Stomach (tissue), 9 donors: ENCODE data around the gene MAGI2. TPM values are rescaled to one million over a fixed set of nuclear protein-coding genes. Genes with fewer than 3 reads are reported as not detected.

Experiments
- DNase-seq, 2 donors: peaks; one replicate each; pipeline versions ENCODE4 v3.0.0 to v3.0.0-alpha.2; 2013 to 2019
- H3K27ac ChIP-seq, 5 donors: fragments of 200-600 bp in 4 of 5; sonication (generic) in 4 of 5; one replicate each; pipeline ENCODE4 v1.5.1; 2013 to 2019; ENCODE audit warnings: mild to moderate bottlenecking in 1 of 5, moderate library complexity in 1 of 5
- H3K27me3 ChIP-seq, 3 donors: fragments of 200-600 bp; sonication (generic); one replicate each; pipeline ENCODE4 v1.5.1; 2017 to 2019; ENCODE audit warnings: mixed run types in 1 of 3
- H3K36me3 ChIP-seq, 4 donors: fragments of 200-600 bp; sonication (generic); 1 replicate in 3 of 4; 2 replicates in 1 of 4; pipeline ENCODE4 v1.5.1; 2016 to 2019
- H3K4me1 ChIP-seq, 4 donors: fragments of 200-600 bp; sonication (generic); one replicate each; pipeline ENCODE4 v1.5.1; 2016 to 2019
- H3K4me3 ChIP-seq, 4 donors: fragments of 200-600 bp; sonication (generic) in 3 of 4; one replicate each; pipeline ENCODE4 v1.5.1; 2016 to 2019; ENCODE audit warnings: mild to moderate bottlenecking in 1 of 4
- H3K9me3 ChIP-seq, 4 donors: fragments of 200-600 bp; sonication (generic); one replicate each; pipeline ENCODE4 v1.5.1; 2016 to 2019
- EP300 ChIP-seq: sonication (generic); formaldehyde crosslinking; IDR thresholded peaks from one replicate; pipeline ENCODE4 v1.6.1; 2017; ENCODE audit warnings: antibody characterized with exemption
- POLR2A ChIP-seq, 4 donors: fragments of 450-650 bp; IDR thresholded peaks; one replicate each; pipeline ENCODE4 v1.6.1; 2016; ENCODE audit warnings: antibody characterized with exemption in 4 of 4, control low read depth in 2 of 4, mild to moderate bottlenecking in 1 of 4, moderate library complexity in 1 of 4
- POLR2AphosphoS5 ChIP-seq, 3 donors: sonication (generic); formaldehyde crosslinking; IDR thresholded peaks; one replicate each; pipeline ENCODE4 v1.6.1; 2016; ENCODE audit warnings: antibody characterized with exemption in 3 of 3
- WGBS, 5 donors: extraction: QIAGEN DNeasy Blood & Tissue Kit in 3 of 5; methylation state at CpG; one replicate each; pipeline versions ENCODE4 v1.1.5 to v1.1.7; 2013 to 2018; 5-methylcytosine and 5-hydroxymethylcytosine counted together
- intact Hi-C: fragments of 100-400 bp; cut with DNase I; formaldehyde crosslinking; loops from one replicate; pipeline ENCODE4 v1.15.1; 2023; ENCODE audit warnings: low total_unique reads
- polyA plus RNA-seq, 3 donors: library from polyadenylated mRNA; stranded (reverse); fragments of 200-250 nt; gene quantifications; one replicate each; pipeline ENCODE4 v1.2.3, GENCODE V29; 2013
- total RNA-seq, 5 donors: library from RNA; depleted of rRNA; stranded (reverse); fragments of >200 nt; gene quantifications; one replicate each; pipeline versions ENCODE4 v1.1.0 to v1.2.3, GENCODE V29; 2014 to 2016
- TF ChIP-seq, protein P1 (sequence below), 7 experiments: fragments of 450-650 bp in 4 of 7; fragments of 200-600 bp in 3 of 7; sonication (generic) in 3 of 7; IDR thresholded peaks; one replicate each; pipeline ENCODE4 v1.5.1; 2016 to 2019; ENCODE audit warnings: antibody characterized with exemption in 7 of 7, control low read depth in 2 of 7, mild to moderate bottlenecking in 1 of 7
- donor health status: healthy with polysubstance abuse.
- donor health status: Bipolar disorder and iron deficiency.
- donor health status: healthy.

The MAGI2 gene
- total and polyA plus RNA-seq, 8 donors: 0.92 to 53.9 (median 5.8) TPM

DNA sequence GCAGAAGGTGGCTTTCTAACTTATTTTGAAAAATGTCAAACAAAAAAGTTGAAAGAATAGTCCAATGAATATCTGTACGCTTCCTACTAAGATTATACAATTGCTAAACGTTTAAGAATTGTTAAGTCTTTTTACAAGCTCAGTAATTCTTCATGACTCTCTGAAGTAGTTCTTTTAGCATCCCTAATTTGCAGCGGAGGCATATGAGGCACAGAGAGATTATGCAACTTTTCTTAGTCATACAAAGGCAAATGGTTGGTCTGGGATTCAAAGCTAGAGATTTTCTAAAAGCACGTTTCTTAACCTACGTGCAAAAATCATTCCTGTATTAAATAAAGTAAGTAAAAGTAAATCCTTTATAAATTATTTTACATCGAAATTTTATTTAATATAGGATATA is 254.2 kb downstream of the MAGI2 start:
- WGBS, 5 donors: 71 to 80% (median 77%) methylated on average over 6 of the region's 6 CpGs
- TF ChIP-seq POLR2AphosphoS5 (IDR thresholded peaks at IDR 0.05) (no peak), EP300 (no peak), POLR2A (IDR thresholded peaks at IDR 0.05) (no peak)
- TF ChIP-seq, protein P1, sequence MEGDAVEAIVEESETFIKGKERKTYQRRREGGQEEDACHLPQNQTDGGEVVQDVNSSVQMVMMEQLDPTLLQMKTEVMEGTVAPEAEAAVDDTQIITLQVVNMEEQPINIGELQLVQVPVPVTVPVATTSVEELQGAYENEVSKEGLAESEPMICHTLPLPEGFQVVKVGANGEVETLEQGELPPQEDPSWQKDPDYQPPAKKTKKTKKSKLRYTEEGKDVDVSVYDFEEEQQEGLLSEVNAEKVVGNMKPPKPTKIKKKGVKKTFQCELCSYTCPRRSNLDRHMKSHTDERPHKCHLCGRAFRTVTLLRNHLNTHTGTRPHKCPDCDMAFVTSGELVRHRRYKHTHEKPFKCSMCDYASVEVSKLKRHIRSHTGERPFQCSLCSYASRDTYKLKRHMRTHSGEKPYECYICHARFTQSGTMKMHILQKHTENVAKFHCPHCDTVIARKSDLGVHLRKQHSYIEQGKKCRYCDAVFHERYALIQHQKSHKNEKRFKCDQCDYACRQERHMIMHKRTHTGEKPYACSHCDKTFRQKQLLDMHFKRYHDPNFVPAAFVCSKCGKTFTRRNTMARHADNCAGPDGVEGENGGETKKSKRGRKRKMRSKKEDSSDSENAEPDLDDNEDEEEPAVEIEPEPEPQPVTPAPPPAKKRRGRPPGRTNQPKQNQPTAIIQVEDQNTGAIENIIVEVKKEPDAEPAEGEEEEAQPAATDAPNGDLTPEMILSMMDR (IDR thresholded peaks at IDR 0.05): no peak
- intact Hi-C loops: no loop called here
- Histone ChIP-seq H3K9me3 (peaks cover 0 to 5% (median 2%) of the 10 kb centered on the region in 4 donors), H3K27me3 (no peaks in the 10 kb centered on the region), H3K36me3 (no peaks in the 10 kb centered on the region), H3K4me1 (no peaks in the 10 kb centered on the region), H3K27ac (no peak overlapping the region), H3K4me3 (no peak overlapping the region)
- DNase-seq: no peak

DNA sequence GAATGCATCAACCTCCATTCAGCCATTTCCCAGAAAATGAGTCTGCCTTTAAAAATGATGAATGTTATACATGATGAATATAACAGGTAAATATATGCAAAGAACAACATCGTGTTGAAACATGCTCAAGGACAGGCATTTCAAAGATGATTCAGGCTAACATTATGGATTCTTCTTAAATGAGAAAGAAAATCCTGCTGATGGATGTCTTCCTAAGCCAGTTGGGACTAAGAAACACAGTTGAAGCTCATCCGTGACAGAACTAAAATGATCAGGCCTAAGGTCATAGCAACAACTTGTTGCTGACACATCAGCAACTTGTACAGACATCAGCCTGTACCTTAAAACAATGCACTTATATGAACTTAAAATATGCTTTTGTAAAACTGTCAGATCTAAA is 267.9 kb downstream of the MAGI2 start:
- no peaks in the 10 kb centered on the region for H3K36me3 ChIP-seq
- H3K4me3 ChIP-seq: no peak overlapping the region
- H3K4me1 ChIP-seq: no peaks in the 10 kb centered on the region
- TF ChIP-seq EP300: no peak
- TF ChIP-seq, protein P1 (IDR thresholded peaks at IDR 0.05): no peak
- peaks cover 0 to 7% (median 0%) of the 10 kb centered on the region in 4 donors for H3K9me3 ChIP-seq
- intact Hi-C loops: no loop called here
- H3K27me3 ChIP-seq: no peaks in the 10 kb centered on the region
- H3K27ac ChIP-seq: no peak overlapping the region
- DNase-seq: no peak
- 89 to 95% (median 89%) methylated on average over 2 of the region's 2 CpGs for WGBS, 5 donors

DNA sequence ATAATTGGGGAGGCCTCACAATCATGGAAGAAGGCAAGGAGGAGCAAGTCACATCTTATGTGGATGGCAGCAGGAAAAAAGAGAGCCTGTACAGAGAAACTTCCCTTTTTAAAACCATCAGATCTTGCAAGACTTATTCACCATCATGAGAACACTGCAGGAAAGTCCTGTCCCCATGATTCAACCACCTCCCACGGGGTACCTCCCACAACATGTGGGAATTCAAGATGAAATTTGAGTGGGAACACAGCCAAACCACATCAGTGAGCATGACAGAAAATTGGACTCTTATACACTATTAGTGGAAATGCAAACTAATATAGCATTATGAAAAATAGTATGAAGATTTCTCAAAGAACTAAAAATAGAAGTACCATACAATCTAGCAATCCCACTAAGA is 271.2 kb downstream of the MAGI2 start:
- intact Hi-C loops: no loop called here
- H3K36me3 ChIP-seq: no peaks in the 10 kb centered on the region
- DNase-seq: peak in 1 of 2 donors; percentile 3
- peaks cover 0 to 7% (median 0%) of the 10 kb centered on the region in 4 donors for H3K9me3 ChIP-seq
- no peaks in the 10 kb centered on the region for H3K4me1 ChIP-seq
- no peaks in the 10 kb centered on the region for H3K27me3 ChIP-seq
- no peak for TF ChIP-seq POLR2A (IDR thresholded peaks at IDR 0.05)
- TF ChIP-seq, protein P1 (IDR thresholded peaks at IDR 0.05): no peak
- no peak overlapping the region for H3K4me3 ChIP-seq
- no peak overlapping the region for H3K27ac ChIP-seq
- WGBS, 5 donors: 21 to 56% (median 37%) methylated on average over 1 of the region's 1 CpG

DNA sequence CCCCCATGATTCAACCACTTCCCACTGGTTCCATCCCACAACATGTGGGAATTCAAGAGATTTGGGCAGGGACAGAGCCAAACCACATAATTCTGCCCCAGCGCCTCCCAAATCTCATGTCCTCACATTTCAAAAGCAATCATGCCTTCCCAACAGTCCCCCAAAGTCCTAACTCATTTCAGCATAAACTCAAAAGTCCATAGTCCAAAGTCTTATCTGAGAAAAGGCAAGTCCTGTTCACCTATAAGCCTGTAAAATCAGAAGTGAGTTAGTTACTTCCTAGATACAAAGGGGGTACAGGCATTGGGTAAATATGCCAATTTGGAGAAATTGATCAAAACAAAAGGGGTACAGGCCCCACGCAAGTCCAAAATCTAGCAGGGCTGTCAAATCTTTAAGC is 272.9 kb downstream of the MAGI2 start:
- Histone ChIP-seq H3K4me3 (no peak overlapping the region), H3K4me1 (no peaks in the 10 kb centered on the region), H3K36me3 (no peaks in the 10 kb centered on the region), H3K27me3 (no peaks in the 10 kb centered on the region), H3K9me3 (peaks cover 0 to 7% (median 0%) of the 10 kb centered on the region in 4 donors), H3K27ac (no peak overlapping the region)
- 30 to 50% (median 43%) methylated on average over 2 of the region's 2 CpGs for WGBS, 5 donors
- TF ChIP-seq, protein P1 (IDR thresholded peaks at IDR 0.05): no peak
- TF ChIP-seq EP300 (no peak), POLR2A (IDR thresholded peaks at IDR 0.05) (no peak), POLR2AphosphoS5 (IDR thresholded peaks at IDR 0.05) (no peak)
- no peak for DNase-seq
- intact Hi-C loops: no loop called here
